Activated CD4-positive, alpha-beta T cell treated with anti-CD3 and anti-CD28 coated beads for 36 hours (primary cell): ENCODE results near the gene PHOX2A. TPM values are rescaled to one million over a fixed set of nuclear protein-coding genes. Genes with fewer than 3 reads are reported as not detected.

Experiments used
- ATAC-seq: fragments of 200-7000 bp; cut with Tn5 transposase; one replicate; pipeline ENCODE4 v1.10.0; 2021; ENCODE audit warnings: mild to moderate bottlenecking, moderate library complexity
- CTCF ChIA-PET: fragments of 350-600 bp; sonication (Branson Sonifier 250); formaldehyde crosslinking; loops from one replicate; lab custom pipeline; 2021; ENCODE audit warnings: antibody characterized with exemption; lab: Charles Lee
- POLR2A ChIA-PET: fragments of 350-600 bp; sonication (Branson Sonifier 250); formaldehyde crosslinking; loops from one replicate; lab custom pipeline; 2021; ENCODE audit warnings: antibody characterized with exemption, inconsistent platforms; lab: Charles Lee
- DNase-seq: peaks from one replicate; pipeline ENCODE4 v3.0.0-alpha.2; 2020
- H3K27ac Mint-ChIP-seq: one replicate; pipeline ENCODE4 v1.8.0; 2021; ENCODE audit warnings: mixed read lengths
- H3K27me3 Mint-ChIP-seq: one replicate; pipeline ENCODE4 v1.8.0; 2021; ENCODE audit warnings: mixed read lengths
- H3K36me3 Mint-ChIP-seq: one replicate; pipeline ENCODE4 v1.8.0; 2021; ENCODE audit warnings: low read depth, mixed read lengths
- H3K4me1 Mint-ChIP-seq: one replicate; pipeline ENCODE4 v1.8.0; 2021; ENCODE audit warnings: mixed read lengths
- H3K4me3 Mint-ChIP-seq: one replicate; pipeline ENCODE4 v1.8.0; 2021; ENCODE audit warnings: mild to moderate bottlenecking, moderate library complexity, mixed read lengths
- H3K9me3 Mint-ChIP-seq: one replicate; pipeline ENCODE4 v1.8.0; 2021; ENCODE audit warnings: low read depth, mixed read lengths
- intact Hi-C, 2 experiments: fragments of 100-400 bp; cut with DNase I in 1 of 2; cut with micrococcal nuclease in 1 of 2; formaldehyde crosslinking; loops; one replicate each; pipeline versions ENCODE4 v1.14.2 to v1.15.1; 2022 to 2024; cut with DNase I, micrococcal nuclease
- total RNA-seq, 2 experiments: library from RNA; stranded (reverse); gene quantifications; one replicate each; pipeline ENCODE4 v1.2.3, GENCODE V29; 2021

PHOX2A gene
- total RNA-seq, 2 experiments from 2014 or later, result not detected

- no peaks in the 10 kb centered on the region for H3K9me3 Mint-ChIP-seq
- H3K27ac Mint-ChIP-seq, result no peak overlapping the region
- H3K36me3 Mint-ChIP-seq, result peaks cover 2% of the 10 kb centered on the region
- H3K4me1 Mint-ChIP-seq, result peaks cover 16% of the 10 kb centered on the region
- ATAC-seq (peak; percentile 2), DNase-seq (no peak)
- intact Hi-C loops, result no loop called here
- peaks cover 37% of the 10 kb centered on the region for H3K27me3 Mint-ChIP-seq
- H3K4me3 Mint-ChIP-seq, result no peak overlapping the region
- ChIA-PET CTCF (interaction anchor here (2.3 kb wide), 1 partner anchor 17 kb away, joined by 8 read pairs; no protein-coding TSS in a partner anchor), POLR2A (no interaction called here)
These were observed 4.6 kb downstream of the PHOX2A start for GRCh38 chr11:72239313-72239848.

DNA sequence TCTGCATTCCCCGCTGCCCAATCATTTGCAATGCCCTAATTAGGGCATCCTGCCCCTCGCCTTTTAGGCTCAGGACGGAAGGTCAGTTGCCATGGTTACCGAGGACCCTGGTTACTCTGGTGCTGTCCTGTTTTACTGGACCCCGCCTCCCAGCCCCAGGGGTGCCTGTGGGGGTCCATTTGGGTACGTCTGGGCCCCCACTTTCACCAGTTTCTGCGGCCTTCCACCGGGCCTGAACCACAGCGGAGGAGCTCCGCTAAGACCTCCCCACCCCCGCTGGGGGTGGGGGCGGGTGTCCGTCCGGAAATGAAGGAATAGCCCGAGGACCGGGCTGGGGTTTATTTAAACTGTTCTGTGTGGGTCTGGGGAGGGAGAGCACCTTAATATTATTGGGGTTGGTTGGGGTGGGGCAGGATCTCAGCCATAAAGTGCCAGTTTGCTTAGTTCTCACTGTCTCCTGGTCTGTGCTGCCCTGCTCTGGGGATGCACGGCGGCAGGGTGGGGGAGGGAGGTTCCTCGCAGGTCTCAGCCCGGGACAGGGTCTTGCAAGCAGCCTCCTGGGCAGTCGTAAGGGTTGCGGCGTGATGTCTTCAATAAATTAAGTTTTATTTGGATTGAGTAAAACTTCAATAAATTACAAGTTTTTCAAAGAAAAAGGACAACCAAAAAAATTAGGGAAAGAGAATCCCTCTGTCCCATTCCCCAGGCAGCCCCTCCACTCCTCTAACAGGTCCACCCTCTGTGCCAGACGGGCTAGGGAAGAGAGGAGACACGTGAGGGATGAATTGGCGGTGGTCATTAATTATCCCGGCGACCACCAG, 5.3 kb downstream of the PHOX2A start:
- intact Hi-C loops, result loop anchor here in 1 of 2 experiments (1.0 kb wide), 1 partner anchor 15 kb away; no protein-coding TSS in a partner anchor
- no peak for DNase-seq

GRCh38 chr11:72238040-72238450, 5.9 kb downstream of the PHOX2A start:
- intact Hi-C loops, result loop anchor here in 1 of 2 experiments (1.0 kb wide), 1 partner anchor 15 kb away; no protein-coding TSS in a partner anchor
- POLR2A ChIA-PET, result interaction anchor here (0.8 kb wide), 1 partner anchor 15 kb away, joined by 3 read pairs; no protein-coding TSS in a partner anchor
- CTCF ChIA-PET, result interaction anchor here (0.6 to 2.3 kb wide), 14 partner anchors 8 to 213 kb away, joined by 3 to 10 read pairs (median 4); partner anchors contain the start of gene INPPL1
- Mint-ChIP-seq H3K36me3 (peaks cover 5% of the 10 kb centered on the region), H3K27me3 (peaks cover 32% of the 10 kb centered on the region), H3K4me3 (no peak overlapping the region), H3K9me3 (no peaks in the 10 kb centered on the region), H3K4me1 (peaks cover 11% of the 10 kb centered on the region), H3K27ac (no peak overlapping the region)
- DNase-seq, result peak; percentile 78
- ATAC-seq, result peak; percentile 76

More for the DNA sequence above, 5.3 kb downstream of the PHOX2A start:
- Mint-ChIP-seq H3K4me3 (no peak overlapping the region), H3K9me3 (no peaks in the 10 kb centered on the region), H3K27ac (no peak overlapping the region), H3K36me3 (peaks cover 5% of the 10 kb centered on the region), H3K27me3 (peaks cover 37% of the 10 kb centered on the region), H3K4me1 (peaks cover 16% of the 10 kb centered on the region)
- POLR2A ChIA-PET, result interaction anchor here (0.8 kb wide), 1 partner anchor 15 kb away, joined by 3 read pairs; no protein-coding TSS in a partner anchor
- CTCF ChIA-PET, result interaction anchor here (0.7 to 2.3 kb wide), 11 partner anchors 8 to 212 kb away, joined by 3 to 8 read pairs (median 4); no protein-coding TSS in a partner anchor
- ATAC-seq, result no peak

GRCh38 chr11:72237112-72237931, 6.7 kb downstream of the PHOX2A start:
- DNase-seq, result no peak
- Mint-ChIP-seq H3K27me3 (peaks cover 26% of the 10 kb centered on the region), H3K9me3 (no peaks in the 10 kb centered on the region), H3K4me3 (no peak overlapping the region), H3K36me3 (peaks cover 8% of the 10 kb centered on the region), H3K27ac (no peak overlapping the region), H3K4me1 (peaks cover 11% of the 10 kb centered on the region)
- intact Hi-C loops, result no loop called here
- CTCF ChIA-PET, result interaction anchor here (0.6 to 2.3 kb wide), 13 partner anchors 9 to 1121 kb away, joined by 3 to 10 read pairs (median 4); partner anchors contain the start of gene INPPL1
- ATAC-seq, result no peak
- POLR2A ChIA-PET, result interaction anchor here (0.8 to 1.0 kb wide), 2 partner anchors 11 to 14 kb away, joined by 3 read pairs; no protein-coding TSS in a partner anchor

GRCh38 chr11:72236774-72237111, 7.2 kb downstream of the PHOX2A start:
- H3K4me3 Mint-ChIP-seq, result no peak overlapping the region
- ChIA-PET CTCF (interaction anchor here (0.6 to 2.2 kb wide), 7 partner anchors 11 to 1121 kb away, joined by 3 to 10 read pairs (median 3); no protein-coding TSS in a partner anchor), POLR2A (interaction anchor here (1.0 kb wide), 1 partner anchor 10 kb away, joined by 3 read pairs; no protein-coding TSS in a partner anchor)
- peaks cover 11% of the 10 kb centered on the region for H3K4me1 Mint-ChIP-seq
- H3K27me3 Mint-ChIP-seq, result peaks cover 21% of the 10 kb centered on the region
- DNase-seq (no peak), ATAC-seq (no peak)
- H3K36me3 Mint-ChIP-seq, result peaks cover 9% of the 10 kb centered on the region
- intact Hi-C loops, result no loop called here
- H3K9me3 Mint-ChIP-seq, result no peaks in the 10 kb centered on the region
- H3K27ac Mint-ChIP-seq, result no peak overlapping the region

- Mint-ChIP-seq H3K27me3 (peaks cover 18% of the 10 kb centered on the region), H3K4me3 (no peak overlapping the region), H3K36me3 (peaks cover 12% of the 10 kb centered on the region), H3K27ac (no peak overlapping the region), H3K9me3 (no peaks in the 10 kb centered on the region), H3K4me1 (peaks cover 11% of the 10 kb centered on the region)
- ChIA-PET POLR2A (no interaction called here), CTCF (interaction anchor here (0.6 to 2.2 kb wide), 8 partner anchors 10 to 235 kb away, joined by 3 to 10 read pairs (median 3); no protein-coding TSS in a partner anchor)
- intact Hi-C loops, result no loop called here
- DNase-seq, result no peak
- ATAC-seq, result no peak
These were observed 7.8 kb downstream of the PHOX2A start for GRCh38 chr11:72236083-72236697.

DNA sequence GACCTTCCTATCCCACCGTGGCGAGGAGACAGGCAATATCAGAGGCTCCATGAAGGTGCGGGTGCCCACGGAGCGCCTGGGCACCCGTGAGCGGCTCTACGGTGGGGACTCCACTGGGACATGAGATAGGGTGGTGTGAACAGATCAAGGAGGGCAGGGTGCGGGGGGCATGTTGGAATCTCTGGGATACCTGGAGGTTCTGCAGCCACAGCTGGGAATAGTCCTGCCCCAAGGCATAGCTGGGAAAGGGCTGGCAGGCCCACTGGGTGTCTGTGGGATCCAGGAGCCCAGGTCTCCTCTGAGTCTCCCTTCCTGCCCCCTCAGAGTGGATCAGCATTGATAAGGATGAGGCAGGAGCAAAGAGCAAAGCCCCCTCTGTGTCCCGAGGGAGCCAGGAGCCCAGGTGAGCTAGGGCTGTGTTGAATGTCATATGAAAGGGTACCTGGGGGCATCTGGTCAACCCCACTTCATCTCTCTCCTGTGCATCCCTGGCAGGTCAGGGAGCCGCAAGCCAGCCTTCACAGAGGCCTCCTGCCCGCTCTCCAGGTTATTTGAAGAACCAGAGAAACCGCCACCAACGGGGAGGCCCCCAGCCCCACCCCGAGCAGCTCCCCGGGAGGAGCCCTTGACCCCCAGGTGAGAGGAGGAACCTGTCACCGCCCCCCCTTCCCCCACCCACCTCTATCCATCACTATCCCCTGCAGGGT, 8.5 kb downstream of the PHOX2A start:
- Mint-ChIP-seq H3K9me3 (no peaks in the 10 kb centered on the region), H3K36me3 (peaks cover 14% of the 10 kb centered on the region), H3K4me1 (peaks cover 6% of the 10 kb centered on the region), H3K27ac (no peak overlapping the region), H3K4me3 (no peak overlapping the region), H3K27me3 (peaks cover 12% of the 10 kb centered on the region)
- no peak for ATAC-seq
- intact Hi-C loops, result no loop called here
- ChIA-PET POLR2A (no interaction called here), CTCF (interaction anchor here (1.0 to 2.2 kb wide), 5 partner anchors 9 to 34 kb away, joined by 3 to 10 read pairs (median 3); no protein-coding TSS in a partner anchor)
- no peak for DNase-seq

- H3K4me3 Mint-ChIP-seq, result no peak overlapping the region
- ATAC-seq (no peak), DNase-seq (no peak)
- intact Hi-C loops, result no loop called here
- H3K4me1 Mint-ChIP-seq, result peaks cover 3% of the 10 kb centered on the region
- H3K27ac Mint-ChIP-seq, result no peak overlapping the region
- H3K27me3 Mint-ChIP-seq, result peaks cover 9% of the 10 kb centered on the region
- CTCF ChIA-PET, result interaction anchor here (0.5 to 1.0 kb wide), 2 partner anchors 12 to 82 kb away, joined by 3 to 4 read pairs; no protein-coding TSS in a partner anchor
- POLR2A ChIA-PET, result no interaction called here
- no peaks in the 10 kb centered on the region for H3K9me3 Mint-ChIP-seq
- H3K36me3 Mint-ChIP-seq, result peaks cover 17% of the 10 kb centered on the region
These were observed 9.1 kb downstream of the PHOX2A start for GRCh38 chr11:72234920-72235319.

GRCh38 chr11:72234514-72234830, 9.5 kb downstream of the PHOX2A start:
- ATAC-seq (no peak), DNase-seq (no peak)
- peaks cover 2% of the 10 kb centered on the region for H3K4me1 Mint-ChIP-seq
- H3K27me3 Mint-ChIP-seq, result peaks cover 8% of the 10 kb centered on the region
- POLR2A ChIA-PET, result no interaction called here
- CTCF ChIA-PET, result interaction anchor here (0.5 to 1.0 kb wide), 2 partner anchors 12 to 82 kb away, joined by 3 to 4 read pairs; no protein-coding TSS in a partner anchor
- H3K4me3 Mint-ChIP-seq, result no peak overlapping the region
- intact Hi-C loops, result no loop called here
- H3K27ac Mint-ChIP-seq, result no peak overlapping the region
- H3K9me3 Mint-ChIP-seq, result no peaks in the 10 kb centered on the region
- peaks cover 17% of the 10 kb centered on the region for H3K36me3 Mint-ChIP-seq
